T1000 (cell line): ENCODE results near the gene CACNA1C.

Source experiments
- DNase-seq: peaks from one replicate; lab custom pipeline; 2025; ENCODE audit warnings: mixed read lengths; lab: John Stamatoyannopoulos, UW

CACNA1C gene

GRCh38 chr12:2198542-2198941, 145.8 kb downstream of the CACNA1C start:
- no peak for DNase-seq

GRCh38 chr12:2205996-2206395, 153.2 kb downstream of the CACNA1C start:
- DNase-seq, result no peak

GRCh38 chr12:2208837-2209635, 156.2 kb downstream of the CACNA1C start:
- DNase-seq, result no peak

GRCh38 chr12:2211119-2211518, 158.3 kb downstream of the CACNA1C start:
- no peak for DNase-seq

GRCh38 chr12:2212537-2212936, 159.8 kb downstream of the CACNA1C start:
- DNase-seq, result no peak

GRCh38 chr12:2212971-2213869, 160.4 kb downstream of the CACNA1C start:
- no peak for DNase-seq

GRCh38 chr12:2214411-2214810, 161.6 kb downstream of the CACNA1C start:
- no peak for DNase-seq

- DNase-seq, result peak; percentile 62
These were observed 163.1 kb downstream of the CACNA1C start for GRCh38 chr12:2215709-2216560.

GRCh38 chr12:2218706-2219105, 165.9 kb downstream of the CACNA1C start:
- DNase-seq, result no peak

- no peak for DNase-seq
These were observed 168.3 kb downstream of the CACNA1C start for GRCh38 chr12:2221030-2221621.

- no peak for DNase-seq
These were observed 169.9 kb downstream of the CACNA1C start for GRCh38 chr12:2222691-2223090.

GRCh38 chr12:2224961-2225360, 172.2 kb downstream of the CACNA1C start:
- no peak for DNase-seq

- DNase-seq, result no peak
These were observed 172.9 kb downstream of the CACNA1C start for GRCh38 chr12:2225696-2226095.

GRCh38 chr12:2226641-2227040, 173.9 kb downstream of the CACNA1C start:
- DNase-seq, result no peak

- DNase-seq, result no peak
These were observed 174.6 kb downstream of the CACNA1C start for GRCh38 chr12:2227360-2227759.

GRCh38 chr12:2228535-2228934, 175.7 kb downstream of the CACNA1C start:
- DNase-seq, result no peak

GRCh38 chr12:2229661-2230539, 177.1 kb downstream of the CACNA1C start:
- DNase-seq, result no peak

GRCh38 chr12:2231011-2231595, 178.3 kb downstream of the CACNA1C start:
- no peak for DNase-seq

- DNase-seq, result no peak
These were observed 179.2 kb downstream of the CACNA1C start for GRCh38 chr12:2231956-2232355.

- no peak for DNase-seq
These were observed 180.2 kb downstream of the CACNA1C start for GRCh38 chr12:2233034-2233433.
